Measurements from ENCODE around the gene INTS11. TPM values are rescaled to one million over a fixed set of nuclear protein-coding genes. Genes with fewer than 3 reads are reported as not detected.

INTS11 gene
- total and polyA plus RNA-seq, 2 of the 13 experiments (the other 11 are each of a cell fraction or from before 2014, with no cell fraction given), result 52.8 to 94.8 TPM

DNA sequence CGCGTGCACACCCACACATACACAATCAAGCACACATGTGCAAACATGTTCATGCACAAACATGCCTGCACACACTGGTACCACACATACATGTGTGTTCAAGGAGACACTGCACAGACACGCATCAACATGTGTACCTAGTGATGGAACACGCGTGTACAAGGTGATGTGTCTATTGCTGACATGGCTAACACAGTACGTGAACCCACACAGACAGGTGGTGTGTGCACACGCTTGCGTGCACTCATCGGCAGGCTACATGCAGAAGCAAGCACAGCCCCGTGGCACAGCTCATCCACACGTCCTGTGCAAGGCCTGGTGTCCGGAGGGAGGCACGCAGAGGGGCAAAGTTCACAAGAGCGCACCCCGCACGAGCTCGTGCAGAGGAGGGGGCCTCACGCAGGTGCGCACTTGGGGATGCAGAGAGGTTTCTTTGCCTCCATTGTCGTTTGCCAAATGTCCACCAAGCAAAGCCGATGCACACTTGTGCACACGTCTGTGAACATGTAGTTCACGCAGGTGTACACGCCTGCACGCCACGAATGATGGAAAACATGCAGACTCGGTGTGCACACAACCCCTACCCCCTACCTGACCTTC, 17.7 kb downstream of the INTS11 start (continued):
- TF ChIP-seq ZNF460 (CRISPR knock-in tag; IDR thresholded peaks at IDR 0.05; ENCODE audit: borderline replicate concordance) (no peak), MBD4 (IDR thresholded peaks at IDR 0.05; ENCODE audit: borderline replicate concordance, low read length) (no peak), GATAD1 (CRISPR knock-in tag; IDR thresholded peaks at IDR 0.05) (0 out of 2 replicates have a peak, but pooled peaks have one; percentile 30), EEA1 (CRISPR knock-in tag; IDR thresholded peaks at IDR 0.05; ENCODE audit: borderline replicate concordance) (no peak), SETDB1 (CRISPR knock-in tag; IDR thresholded peaks at IDR 0.05; ENCODE audit: borderline replicate concordance) (no peak), MXI1 (IDR thresholded peaks at IDR 0.05; ENCODE audit: borderline replicate concordance, low read depth, low read length) (peak; percentile 63; the same call in 1 of the 3 replicates), ZBTB20 (CRISPR knock-in tag; IDR thresholded peaks at IDR 0.05; ENCODE audit: borderline replicate concordance, low read depth) (no peak), MED8 (CRISPR knock-in tag; IDR thresholded peaks at IDR 0.05; ENCODE audit: insufficient replicate concordance) (no peak), KLF13 (CRISPR knock-in tag; IDR thresholded peaks at IDR 0.05) (no peak), HNRNPUL1 (IDR thresholded peaks at IDR 0.05; ENCODE audit: low read depth, low read length) (no peak), ZNF101 (CRISPR knock-in tag; IDR thresholded peaks at IDR 0.05; ENCODE audit: borderline replicate concordance, low read depth) (no peak), MED1 (CRISPR knock-in tag; IDR thresholded peaks at IDR 0.05) (peak; percentile 64; the same call in 1 of the 2 replicates), ZFX (CRISPR knock-in tag; IDR thresholded peaks at IDR 0.05; ENCODE audit: low read depth) (peak; percentile 89), GATAD2A (CRISPR knock-in tag; IDR thresholded peaks at IDR 0.05) (peak; percentile 40), ZNF841 (CRISPR knock-in tag; IDR thresholded peaks at IDR 0.05; ENCODE audit: borderline replicate concordance) (no peak), STAG1 (CRISPR knock-in tag; IDR thresholded peaks at IDR 0.05) (no peak), RFX3 (CRISPR knock-in tag; IDR thresholded peaks at IDR 0.05) (no peak), HDAC6 (IDR thresholded peaks at IDR 0.05; ENCODE audit: low read depth, low read length) (no peak)
- TF ChIP-seq, protein P1, sequence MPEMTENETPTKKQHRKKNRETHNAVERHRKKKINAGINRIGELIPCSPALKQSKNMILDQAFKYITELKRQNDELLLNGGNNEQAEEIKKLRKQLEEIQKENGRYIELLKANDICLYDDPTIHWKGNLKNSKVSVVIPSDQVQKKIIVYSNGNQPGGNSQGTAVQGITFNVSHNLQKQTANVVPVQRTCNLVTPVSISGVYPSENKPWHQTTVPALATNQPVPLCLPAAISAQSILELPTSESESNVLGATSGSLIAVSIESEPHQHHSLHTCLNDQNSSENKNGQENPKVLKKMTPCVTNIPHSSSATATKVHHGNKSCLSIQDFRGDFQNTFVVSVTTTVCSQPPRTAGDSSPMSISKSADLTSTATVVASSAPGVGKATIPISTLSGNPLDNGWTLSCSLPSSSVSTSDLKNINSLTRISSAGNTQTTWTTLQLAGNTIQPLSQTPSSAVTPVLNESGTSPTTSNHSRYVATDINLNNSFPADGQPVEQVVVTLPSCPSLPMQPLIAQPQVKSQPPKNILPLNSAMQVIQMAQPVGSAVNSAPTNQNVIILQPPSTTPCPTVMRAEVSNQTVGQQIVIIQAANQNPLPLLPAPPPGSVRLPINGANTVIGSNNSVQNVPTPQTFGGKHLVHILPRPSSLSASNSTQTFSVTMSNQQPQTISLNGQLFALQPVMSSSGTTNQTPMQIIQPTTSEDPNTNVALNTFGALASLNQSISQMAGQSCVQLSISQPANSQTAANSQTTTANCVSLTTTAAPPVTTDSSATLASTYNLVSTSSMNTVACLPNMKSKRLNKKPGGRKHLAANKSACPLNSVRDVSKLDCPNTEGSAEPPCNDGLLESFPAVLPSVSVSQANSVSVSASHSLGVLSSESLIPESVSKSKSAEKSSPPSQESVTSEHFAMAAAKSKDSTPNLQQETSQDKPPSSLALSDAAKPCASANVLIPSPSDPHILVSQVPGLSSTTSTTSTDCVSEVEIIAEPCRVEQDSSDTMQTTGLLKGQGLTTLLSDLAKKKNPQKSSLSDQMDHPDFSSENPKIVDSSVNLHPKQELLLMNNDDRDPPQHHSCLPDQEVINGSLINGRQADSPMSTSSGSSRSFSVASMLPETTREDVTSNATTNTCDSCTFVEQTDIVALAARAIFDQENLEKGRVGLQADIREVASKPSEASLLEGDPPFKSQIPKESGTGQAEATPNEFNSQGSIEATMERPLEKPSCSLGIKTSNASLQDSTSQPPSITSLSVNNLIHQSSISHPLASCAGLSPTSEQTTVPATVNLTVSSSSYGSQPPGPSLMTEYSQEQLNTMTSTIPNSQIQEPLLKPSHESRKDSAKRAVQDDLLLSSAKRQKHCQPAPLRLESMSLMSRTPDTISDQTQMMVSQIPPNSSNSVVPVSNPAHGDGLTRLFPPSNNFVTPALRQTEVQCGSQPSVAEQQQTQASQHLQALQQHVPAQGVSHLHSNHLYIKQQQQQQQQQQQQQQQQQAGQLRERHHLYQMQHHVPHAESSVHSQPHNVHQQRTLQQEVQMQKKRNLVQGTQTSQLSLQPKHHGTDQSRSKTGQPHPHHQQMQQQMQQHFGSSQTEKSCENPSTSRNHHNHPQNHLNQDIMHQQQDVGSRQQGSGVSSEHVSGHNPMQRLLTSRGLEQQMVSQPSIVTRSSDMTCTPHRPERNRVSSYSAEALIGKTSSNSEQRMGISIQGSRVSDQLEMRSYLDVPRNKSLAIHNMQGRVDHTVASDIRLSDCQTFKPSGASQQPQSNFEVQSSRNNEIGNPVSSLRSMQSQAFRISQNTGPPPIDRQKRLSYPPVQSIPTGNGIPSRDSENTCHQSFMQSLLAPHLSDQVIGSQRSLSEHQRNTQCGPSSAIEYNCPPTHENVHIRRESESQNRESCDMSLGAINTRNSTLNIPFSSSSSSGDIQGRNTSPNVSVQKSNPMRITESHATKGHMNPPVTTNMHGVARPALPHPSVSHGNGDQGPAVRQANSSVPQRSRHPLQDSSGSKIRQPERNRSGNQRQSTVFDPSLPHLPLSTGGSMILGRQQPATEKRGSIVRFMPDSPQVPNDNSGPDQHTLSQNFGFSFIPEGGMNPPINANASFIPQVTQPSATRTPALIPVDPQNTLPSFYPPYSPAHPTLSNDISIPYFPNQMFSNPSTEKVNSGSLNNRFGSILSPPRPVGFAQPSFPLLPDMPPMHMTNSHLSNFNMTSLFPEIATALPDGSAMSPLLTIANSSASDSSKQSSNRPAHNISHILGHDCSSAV (CRISPR knock-in tag; IDR thresholded peaks at IDR 0.05; ENCODE audit: borderline replicate concordance), result no peak
- TF ChIP-seq, protein P2, sequence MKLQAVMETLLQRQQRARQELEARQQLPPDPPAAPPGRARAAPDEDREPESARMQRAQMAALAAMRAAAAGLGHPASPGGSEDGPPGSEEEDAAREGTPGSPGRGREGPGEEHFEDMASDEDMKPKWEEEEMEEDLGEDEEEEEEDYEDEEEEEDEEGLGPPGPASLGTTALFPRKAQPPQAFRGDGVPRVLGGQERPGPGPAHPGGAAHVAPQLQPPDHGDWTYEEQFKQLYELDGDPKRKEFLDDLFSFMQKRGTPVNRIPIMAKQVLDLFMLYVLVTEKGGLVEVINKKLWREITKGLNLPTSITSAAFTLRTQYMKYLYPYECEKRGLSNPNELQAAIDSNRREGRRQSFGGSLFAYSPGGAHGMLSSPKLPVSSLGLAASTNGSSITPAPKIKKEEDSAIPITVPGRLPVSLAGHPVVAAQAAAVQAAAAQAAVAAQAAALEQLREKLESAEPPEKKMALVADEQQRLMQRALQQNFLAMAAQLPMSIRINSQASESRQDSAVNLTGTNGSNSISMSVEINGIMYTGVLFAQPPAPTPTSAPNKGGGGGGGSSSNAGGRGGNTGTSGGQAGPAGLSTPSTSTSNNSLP (IDR thresholded peaks at IDR 0.05; ENCODE audit: low read depth, low read length), result no peak
- TF ChIP-seq, protein P3, sequence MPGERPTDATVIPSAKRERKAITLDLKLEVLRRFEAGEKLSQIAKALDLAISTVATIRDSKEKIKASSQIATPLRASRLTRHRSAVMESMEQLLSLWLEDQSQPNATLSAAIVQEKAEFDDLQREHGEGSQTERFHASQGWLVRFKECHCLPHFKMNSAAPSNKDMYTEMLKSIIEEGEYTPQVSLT (CRISPR knock-in tag; IDR thresholded peaks at IDR 0.05; ENCODE audit: borderline replicate concordance, low read depth), result no peak
